Endothelial cell of umbilical vein (primary cell): ENCODE measurements around the gene FHIT. TPM values are rescaled to one million over a fixed set of nuclear protein-coding genes. Genes with fewer than 3 reads are reported as not detected.

Experiments used
- BruUV-seq: library from RNA; stranded (reverse); fragments of 400-500 nt; replicated peaks from 2 replicates; lab custom pipeline; 2021; lab: Mats Ljungman, UMichigan
- CTCF ChIA-PET: fragments of 300-600, 350-600 bp; sonication (Branson Sonifier 250); formaldehyde crosslinking; loops from one replicate; lab custom pipeline; 2021; ENCODE audit warnings: antibody characterized with exemption, inconsistent platforms; lab: Charles Lee
- POLR2A ChIA-PET: fragments of 300-600, 350-600 bp; sonication (Branson Sonifier 250); formaldehyde crosslinking; loops from one replicate; lab custom pipeline; 2021; ENCODE audit warnings: antibody characterized with exemption, inconsistent platforms; lab: Charles Lee
- DNase-seq: peaks from one replicate; pipeline ENCODE4 v3.0.0-alpha.2; 2011; ENCODE audit warnings: low read depth, low spot score
- FAIRE-seq: peaks from 2 replicates; lab custom pipeline; 2011; peaks lifted over from hg19 to GRCh38; lab: Jason Lieb, UNC
- H2AFZ ChIP-seq: 2 replicates; pipeline ENCODE4 v1.6.0; 2012; ENCODE audit warnings: low read depth, low read length, control low read depth, inconsistent platforms
- H3K27ac ChIP-seq: 2 replicates; pipeline ENCODE4 v1.5.1; 2011; ENCODE audit warnings: low read depth, mild to moderate bottlenecking, control low read depth, low read length, moderate library complexity; ENCODE audit not compliant: insufficient read depth
- H3K27me3 ChIP-seq, 2 experiments: 2 replicates each; pipeline versions ENCODE4 v1.6.0 to v1.6.1; 2011; ENCODE audit warnings: low read length in 2 of 2, mixed read lengths in 1 of 2; ENCODE audit not compliant: control insufficient read depth in 2 of 2, insufficient read depth in 2 of 2
- H3K36me3 ChIP-seq, 2 experiments: 2 replicates in 1 of 2; 3 replicates in 1 of 2; pipeline ENCODE4 v1.5.1; 2011; ENCODE audit warnings: low read length in 2 of 2, mild to moderate bottlenecking in 1 of 2, moderate library complexity in 1 of 2; ENCODE audit not compliant: control insufficient read depth in 2 of 2, insufficient read depth in 2 of 2; ENCODE audit errors: extremely low read depth in 1 of 2
- H3K4me1 ChIP-seq: 3 replicates; pipeline ENCODE4 v1.5.1; 2011; ENCODE audit warnings: mild to moderate bottlenecking, low read length; ENCODE audit not compliant: control insufficient read depth, insufficient read depth; ENCODE audit errors: extremely low read depth
- H3K4me2 ChIP-seq: 2 replicates; pipeline ENCODE4 v1.6.1; 2011; ENCODE audit warnings: low read length, control low read depth, mixed read lengths; ENCODE audit not compliant: insufficient read depth
- H3K4me3 ChIP-seq, 3 experiments: fragments of 200-600 bp in 1 of 3; sonication (generic), shearing (Covaris generic) in 1 of 3; replicated peaks in 1 of 3; 2 replicates each; pipeline ENCODE4 v1.5.1; 2011 to 2016; ENCODE audit warnings: control low read depth in 3 of 3, low read length in 3 of 3, mild to moderate bottlenecking in 2 of 3, inconsistent platforms in 1 of 3, low read depth in 1 of 3, moderate library complexity in 1 of 3; ENCODE audit not compliant: insufficient read depth in 1 of 3
- H3K79me2 ChIP-seq: 2 replicates; pipeline ENCODE4 v1.6.0; 2012; ENCODE audit warnings: low read length, inconsistent platforms; ENCODE audit not compliant: control insufficient read depth, insufficient read depth
- H3K9ac ChIP-seq: replicated peaks from 2 replicates; pipeline ENCODE3; 2011; ENCODE audit warnings: low read length, control low read depth; ENCODE audit not compliant: insufficient read depth; ENCODE audit errors: extremely low read depth
- H3K9me1 ChIP-seq: replicated peaks from 3 replicates; pipeline ENCODE4 v1.6.0; 2011; ENCODE audit warnings: mild to moderate bottlenecking, low read length; ENCODE audit not compliant: control insufficient read depth, insufficient read depth; ENCODE audit errors: extremely low read depth
- H3K9me3 ChIP-seq: replicated peaks from 2 replicates; pipeline ENCODE4 v1.5.1; 2012; ENCODE audit warnings: low read length, inconsistent platforms; ENCODE audit not compliant: control insufficient read depth, insufficient read depth
- H4K20me1 ChIP-seq: replicated peaks from 2 replicates; pipeline ENCODE3; 2011; ENCODE audit warnings: mild to moderate bottlenecking, low read length; ENCODE audit not compliant: control insufficient read depth, insufficient read depth; ENCODE audit errors: extremely low read depth
- CTCF ChIP-seq, 2 donors: IDR thresholded peaks; 1 replicate in 1 of 2; 2 replicates in 1 of 2; pipeline ENCODE4 v1.5.1; 2011; ENCODE audit warnings: low read length in 2 of 2, mild to moderate bottlenecking in 2 of 2, moderate library complexity in 2 of 2, control low read depth in 1 of 2, inconsistent platforms in 1 of 2, low read depth in 1 of 2; ENCODE audit not compliant: insufficient read depth in 1 of 2; ENCODE audit errors: extremely low read depth in 1 of 2
- EZH2 ChIP-seq: IDR thresholded peaks from 2 replicates; pipeline ENCODE4 v1.6.1; 2012; ENCODE audit warnings: borderline replicate concordance, low read depth, mild to moderate bottlenecking, moderate library complexity, low read length, inconsistent platforms; ENCODE audit not compliant: severe bottlenecking
- FOS ChIP-seq: IDR thresholded peaks from 2 replicates; pipeline ENCODE4 v1.6.1; 2011; ENCODE audit warnings: mild to moderate bottlenecking, low read length, moderate library complexity, borderline replicate concordance; ENCODE audit not compliant: insufficient read depth
- GATA2 ChIP-seq: IDR thresholded peaks from 2 replicates; pipeline ENCODE4 v1.7.0; 2011; ENCODE audit warnings: low read depth, mild to moderate bottlenecking, moderate library complexity, mixed read lengths, low read length; ENCODE audit not compliant: insufficient read length, insufficient read depth
- JUN ChIP-seq: IDR thresholded peaks from 2 replicates; pipeline ENCODE4 v1.6.1; 2011; ENCODE audit warnings: borderline replicate concordance, low read depth; ENCODE audit not compliant: insufficient read length, insufficient read depth
- MAX ChIP-seq: IDR thresholded peaks from 2 replicates; pipeline ENCODE4 v1.6.1; 2011; ENCODE audit not compliant: insufficient read depth, insufficient read length
- MYC ChIP-seq: IDR thresholded peaks from one replicate; pipeline ENCODE4 v1.6.1; 2011; ENCODE audit warnings: mild to moderate bottlenecking, low read depth, low read length
- POLR2A ChIP-seq: IDR thresholded peaks from 2 replicates; pipeline ENCODE4 v1.6.1; 2012; ENCODE audit warnings: low read depth, mild to moderate bottlenecking, control low read depth, low read length
- POLR2AphosphoS5 ChIP-seq: IDR thresholded peaks from 2 replicates; pipeline ENCODE4 v1.6.1; 2012; ENCODE audit warnings: low read depth, mild to moderate bottlenecking, control low read depth, low read length, moderate library complexity; ENCODE audit not compliant: insufficient read depth
- dilution Hi-C: fragments of 300-500 bp; cut with MboI; formaldehyde crosslinking; loops from one replicate; pipeline ENCODE4 v1.15.0; 2019; ENCODE audit warnings: low sequenced_read_pairs; ENCODE audit not compliant: extremely low pct_ligation_motif_present
- intact Hi-C: fragments of 100-400 bp; cut with micrococcal nuclease; formaldehyde crosslinking; loops from one replicate; pipeline ENCODE4 v1.10.0; 2022
- polyA plus RNA-seq, 4 experiments: library from polyadenylated mRNA; depleted of rRNA in 3 of 4; stranded (reverse) in 3 of 4; unstranded in 1 of 4; fragments of >200 nt; gene quantifications; 2 replicates each; pipeline versions ENCODE4 v1.2.1 to v1.2.3, GENCODE V29; 2011 to 2012; ENCODE audit warnings: missing spikeins in 1 of 4
- total RNA-seq: library from RNA; stranded (reverse); gene quantifications from 2 replicates; pipeline ENCODE4 v1.2.3, GENCODE V29; 2021

Gene FHIT
- total and polyA plus RNA-seq, 2 donors (not counting 3 experiments of a cell fraction or from before 2014, with no cell fraction given) = 0.47 to 2.2 TPM

GRCh38 chr3:60810881-60811280 is 440.4 kb downstream of the FHIT start:
- Histone ChIP-seq H2AFZ (no peak overlapping the region), H3K9me1 (no peaks in the 10 kb centered on the region), H3K27ac (no peak overlapping the region), H3K4me3 (no peak overlapping the region), H3K27me3 (no peaks in the 10 kb centered on the region), H3K36me3 (no peaks in the 10 kb centered on the region), H3K79me2 (no peaks in the 10 kb centered on the region), H4K20me1 (no peaks in the 10 kb centered on the region), H3K9me3 (no peaks in the 10 kb centered on the region), H3K4me2 (no peak overlapping the region), H3K4me1 (no peaks in the 10 kb centered on the region), H3K9ac (no peak overlapping the region)
- no peak for FAIRE-seq
- dilution Hi-C loops = no loop called here
- ChIA-PET CTCF (no interaction called here), POLR2A (no interaction called here)
- no peak for DNase-seq
- intact Hi-C loops = no loop called here
- TF ChIP-seq JUN (no peak), GATA2 (no peak), CTCF (IDR thresholded peaks at IDR 0.05; ENCODE audit: extremely low read depth in 1 of 2, insufficient read depth in 1 of 2, low read depth in 1 of 2, low read length in 2 of 2) (no peak), POLR2A (no peak), FOS (no peak), POLR2AphosphoS5 (no peak), MAX (no peak), MYC (no peak), EZH2 (no peak)
- no TSS peak for BruUV-seq
